ENCODE measurements around the gene ARL4D.

ARL4D gene

DNA sequence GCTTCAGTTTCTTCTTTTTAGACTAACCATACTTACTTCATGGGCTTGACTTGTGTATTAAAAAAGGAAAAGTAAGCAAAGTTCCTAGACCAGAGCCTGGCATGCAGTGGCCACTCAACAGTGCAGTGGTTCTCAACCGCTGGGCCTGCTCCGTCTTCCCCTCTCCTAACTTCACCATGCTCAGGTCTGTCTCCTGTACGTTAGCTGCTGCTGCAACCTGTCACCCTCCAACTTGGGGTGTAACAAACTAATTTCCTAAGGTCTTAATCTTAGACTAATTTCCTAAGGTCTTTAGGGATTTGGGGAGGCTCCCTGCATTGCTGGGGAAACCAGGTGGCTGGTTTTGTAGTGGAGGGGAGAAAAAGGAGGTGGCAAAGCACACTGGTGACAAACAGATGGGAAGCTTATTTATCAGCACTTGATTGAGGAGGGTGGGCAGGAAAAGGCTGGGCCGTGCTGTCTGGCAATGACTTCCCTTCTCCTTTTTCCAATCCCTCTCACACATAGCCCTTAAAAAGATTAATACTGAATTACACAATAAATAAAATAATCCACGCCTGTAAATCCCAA is 2.2 kb upstream of the ARL4D start:
- TF ChIP-seq, protein P1, sequence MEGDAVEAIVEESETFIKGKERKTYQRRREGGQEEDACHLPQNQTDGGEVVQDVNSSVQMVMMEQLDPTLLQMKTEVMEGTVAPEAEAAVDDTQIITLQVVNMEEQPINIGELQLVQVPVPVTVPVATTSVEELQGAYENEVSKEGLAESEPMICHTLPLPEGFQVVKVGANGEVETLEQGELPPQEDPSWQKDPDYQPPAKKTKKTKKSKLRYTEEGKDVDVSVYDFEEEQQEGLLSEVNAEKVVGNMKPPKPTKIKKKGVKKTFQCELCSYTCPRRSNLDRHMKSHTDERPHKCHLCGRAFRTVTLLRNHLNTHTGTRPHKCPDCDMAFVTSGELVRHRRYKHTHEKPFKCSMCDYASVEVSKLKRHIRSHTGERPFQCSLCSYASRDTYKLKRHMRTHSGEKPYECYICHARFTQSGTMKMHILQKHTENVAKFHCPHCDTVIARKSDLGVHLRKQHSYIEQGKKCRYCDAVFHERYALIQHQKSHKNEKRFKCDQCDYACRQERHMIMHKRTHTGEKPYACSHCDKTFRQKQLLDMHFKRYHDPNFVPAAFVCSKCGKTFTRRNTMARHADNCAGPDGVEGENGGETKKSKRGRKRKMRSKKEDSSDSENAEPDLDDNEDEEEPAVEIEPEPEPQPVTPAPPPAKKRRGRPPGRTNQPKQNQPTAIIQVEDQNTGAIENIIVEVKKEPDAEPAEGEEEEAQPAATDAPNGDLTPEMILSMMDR (conservative IDR thresholded peaks at IDR 0.05; ENCODE audit: low read depth, low read length), result no peak
- no peak for DNase-seq (ENCODE audit: low read depth)
- no peak overlapping the region for H3K4me3 ChIP-seq (ENCODE audit: low read length)

DNA sequence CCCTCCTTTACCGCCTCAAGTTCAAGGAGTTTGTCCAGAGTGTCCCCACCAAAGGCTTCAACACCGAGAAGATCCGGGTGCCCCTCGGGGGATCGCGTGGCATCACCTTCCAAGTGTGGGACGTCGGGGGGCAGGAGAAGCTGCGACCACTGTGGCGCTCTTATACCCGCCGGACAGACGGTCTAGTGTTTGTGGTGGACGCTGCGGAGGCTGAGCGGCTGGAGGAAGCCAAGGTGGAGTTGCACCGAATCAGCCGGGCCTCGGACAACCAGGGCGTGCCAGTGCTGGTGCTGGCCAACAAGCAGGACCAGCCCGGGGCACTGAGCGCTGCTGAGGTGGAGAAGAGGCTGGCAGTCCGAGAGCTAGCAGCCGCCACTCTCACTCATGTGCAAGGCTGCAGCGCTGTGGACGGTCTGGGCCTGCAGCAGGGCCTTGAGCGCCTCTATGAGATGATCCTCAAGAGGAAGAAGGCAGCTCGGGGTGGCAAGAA is 1.1 kb downstream of the ARL4D start:
- TF ChIP-seq, protein P1 (conservative IDR thresholded peaks at IDR 0.05; ENCODE audit: low read depth, low read length), result no peak
- H3K4me3 ChIP-seq (ENCODE audit: low read length), result peak overlapping the region; percentile 77
- no peak for DNase-seq (ENCODE audit: low read depth)

DNA sequence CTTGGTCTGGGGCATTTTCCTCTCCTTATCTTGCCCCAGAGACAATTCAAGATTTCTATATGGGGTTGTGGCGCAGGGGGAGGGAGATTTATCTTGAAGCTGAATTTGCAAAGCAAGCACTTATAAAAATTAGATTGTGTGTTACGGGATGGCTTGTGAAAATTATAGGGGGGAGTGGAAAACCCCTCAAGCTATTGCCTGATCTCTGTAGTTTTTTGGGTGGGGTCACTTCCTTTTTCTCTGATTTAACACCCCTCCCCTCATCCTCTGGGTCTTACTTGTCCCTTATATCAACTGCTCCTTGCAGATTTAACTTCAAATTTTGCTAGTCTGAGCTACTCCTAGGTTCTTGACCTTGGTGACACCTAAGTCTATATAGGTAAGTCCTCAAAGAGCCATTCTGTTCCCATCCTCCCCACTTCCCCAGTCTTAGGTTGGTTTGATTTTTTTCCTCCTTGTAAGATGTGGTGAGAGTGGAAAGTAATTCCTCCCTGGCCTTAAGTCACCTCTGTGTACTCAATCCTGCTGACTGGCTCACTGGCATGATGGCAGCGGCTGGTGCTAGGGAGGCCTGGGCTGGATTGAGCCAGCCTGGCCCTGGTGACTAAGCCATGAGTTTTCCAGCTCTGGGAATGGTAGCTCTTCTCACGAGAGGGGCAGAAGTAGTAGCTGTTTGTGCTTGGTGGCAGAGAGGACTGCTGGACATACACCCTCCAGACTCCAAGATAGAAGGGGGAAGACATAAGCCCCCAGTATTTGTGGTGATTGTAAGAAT is 2.3 kb downstream of the ARL4D start:
- DNase-seq (ENCODE audit: low read depth), result peak; percentile 89
- TF ChIP-seq, protein P1 (conservative IDR thresholded peaks at IDR 0.05; ENCODE audit: low read depth, low read length), result no peak
- H3K4me3 ChIP-seq (ENCODE audit: low read length), result peak overlapping the region; percentile 5

DNA sequence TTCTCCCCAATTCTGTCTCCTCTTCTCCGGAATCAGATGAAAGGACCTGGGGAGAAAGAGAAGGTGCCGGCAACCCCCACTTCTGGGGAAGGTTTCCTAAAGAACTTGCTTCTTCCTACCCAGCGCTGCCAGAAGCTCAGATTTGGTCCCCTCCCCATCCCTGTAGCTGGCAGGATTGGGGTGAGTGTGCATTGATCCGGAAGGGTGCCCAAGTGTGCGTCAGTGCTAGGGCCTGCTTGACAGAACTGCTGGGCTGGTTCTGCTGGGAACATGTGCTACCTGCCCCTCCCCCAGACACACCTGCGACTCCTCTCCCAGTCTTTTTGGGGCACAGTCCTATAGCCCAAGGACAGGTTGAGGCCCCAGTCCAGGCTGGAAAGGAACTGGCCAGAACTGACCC is 3.3 kb downstream of the ARL4D start:
- TF ChIP-seq, protein P1 (conservative IDR thresholded peaks at IDR 0.05; ENCODE audit: low read depth, low read length), result no peak
- H3K4me3 ChIP-seq (ENCODE audit: low read length), result no peak overlapping the region
- no peak for DNase-seq (ENCODE audit: low read depth)

DNA sequence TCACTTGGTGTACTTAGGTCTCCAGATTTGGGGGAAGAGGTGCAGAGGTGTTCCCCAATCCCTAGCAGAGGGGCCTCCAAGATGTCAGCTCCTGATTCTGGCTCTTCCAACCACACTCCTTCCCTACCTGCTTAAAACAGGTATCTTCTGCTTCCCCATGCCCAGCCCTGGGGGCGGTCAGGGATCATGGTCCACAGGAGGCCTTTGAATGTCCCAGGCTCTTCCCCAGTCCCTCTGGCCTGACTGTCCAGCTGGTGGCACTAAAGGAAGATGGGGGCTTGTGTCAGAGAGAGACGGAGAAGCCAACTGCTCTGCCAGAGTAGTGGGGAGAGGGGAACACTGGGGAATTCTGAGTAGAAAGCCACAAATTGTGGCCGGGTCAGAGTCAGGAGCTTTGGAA is 3.8 kb downstream of the ARL4D start:
- no peak overlapping the region for H3K4me3 ChIP-seq (ENCODE audit: low read length)
- TF ChIP-seq, protein P1 (conservative IDR thresholded peaks at IDR 0.05; ENCODE audit: low read depth, low read length), result no peak
- no peak for DNase-seq (ENCODE audit: low read depth)

DNA sequence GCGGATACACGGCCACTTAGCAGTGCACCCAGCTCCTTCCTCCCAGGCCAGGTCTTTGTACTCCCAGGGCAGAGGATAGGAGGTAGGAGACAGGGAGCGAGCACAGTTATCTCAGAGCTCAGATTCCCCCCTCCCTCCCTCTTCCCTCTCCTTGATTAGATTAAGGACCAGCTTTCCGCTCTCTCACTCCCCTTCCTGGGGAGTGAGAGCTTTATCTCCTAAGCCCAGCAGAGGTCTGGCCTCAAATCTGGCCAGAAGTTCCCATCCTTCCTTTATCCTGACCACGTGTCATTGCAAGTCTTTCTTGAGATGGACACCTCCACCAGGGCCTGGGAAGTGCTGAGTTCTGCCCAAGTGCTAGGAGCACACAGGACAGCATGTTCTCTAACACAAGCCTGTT is 5.1 kb downstream of the ARL4D start:
- no peak for DNase-seq (ENCODE audit: low read depth)
- no peak overlapping the region for H3K4me3 ChIP-seq (ENCODE audit: low read length)
- TF ChIP-seq, protein P1 (conservative IDR thresholded peaks at IDR 0.05; ENCODE audit: low read depth, low read length), result no peak

DNA sequence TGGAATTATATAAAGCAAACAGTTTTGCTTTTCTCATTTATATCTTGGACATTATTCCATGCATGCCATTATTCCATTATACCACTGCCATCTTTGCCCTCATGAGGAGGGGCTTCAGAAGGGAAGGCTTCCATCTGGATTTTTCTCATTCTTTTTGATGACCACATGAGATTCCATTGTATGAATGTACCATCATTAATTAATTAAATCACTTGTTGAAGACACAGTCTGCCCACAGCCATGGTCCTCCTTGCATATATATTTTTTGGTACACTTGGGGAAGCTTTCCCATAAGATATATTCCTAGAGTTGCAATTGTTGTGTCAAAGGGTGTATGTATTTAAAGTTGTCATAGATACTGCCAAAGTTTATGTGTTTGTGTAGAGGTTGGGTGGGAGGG is 7.1 kb downstream of the ARL4D start:
- no peak for DNase-seq (ENCODE audit: low read depth)
- TF ChIP-seq, protein P1 (conservative IDR thresholded peaks at IDR 0.05; ENCODE audit: low read depth, low read length), result no peak

More for the DNA sequence above, 7.1 kb downstream of the ARL4D start:
- H3K4me3 ChIP-seq (ENCODE audit: low read length), result no peak overlapping the region

Data from retinal pigment epithelial cell (primary cell).